GM20000 (cell line): Measurements from ENCODE around the gene NR1D2.

ENCODE experiments used
- DNase-seq: peaks from one replicate; pipeline ENCODE4 v3.0.0; 2012; ENCODE audit warnings: low spot score
- TF ChIP-seq, protein P1 (sequence below): IDR thresholded peaks from 2 replicates; pipeline ENCODE4 v1.5.1; 2012; ENCODE audit warnings: mild to moderate bottlenecking, control low read depth; ENCODE audit errors: extremely low read depth, missing control alignments

NR1D2 gene

DNA sequence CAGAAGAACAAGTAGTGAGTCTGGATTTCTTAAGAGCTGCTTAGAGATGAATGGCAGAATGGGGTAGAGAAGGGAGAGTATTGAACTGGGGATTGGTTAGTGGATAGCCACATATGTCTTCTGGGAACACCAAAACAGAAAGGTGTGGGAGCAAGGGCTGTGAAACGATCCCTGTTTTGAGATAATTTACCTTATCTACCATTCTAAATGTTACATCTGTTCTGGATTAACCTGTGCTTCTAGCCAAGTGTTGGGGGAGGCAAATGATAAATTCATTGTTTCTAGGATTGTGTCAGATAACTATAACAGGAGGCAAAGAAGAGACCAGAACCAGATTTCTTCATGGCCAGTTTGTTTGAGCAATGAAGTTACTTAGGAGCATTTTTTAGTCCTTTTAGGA lies 8.4 kb downstream of the NR1D2 start:
- DNase-seq: no peak
- TF ChIP-seq, protein P1, sequence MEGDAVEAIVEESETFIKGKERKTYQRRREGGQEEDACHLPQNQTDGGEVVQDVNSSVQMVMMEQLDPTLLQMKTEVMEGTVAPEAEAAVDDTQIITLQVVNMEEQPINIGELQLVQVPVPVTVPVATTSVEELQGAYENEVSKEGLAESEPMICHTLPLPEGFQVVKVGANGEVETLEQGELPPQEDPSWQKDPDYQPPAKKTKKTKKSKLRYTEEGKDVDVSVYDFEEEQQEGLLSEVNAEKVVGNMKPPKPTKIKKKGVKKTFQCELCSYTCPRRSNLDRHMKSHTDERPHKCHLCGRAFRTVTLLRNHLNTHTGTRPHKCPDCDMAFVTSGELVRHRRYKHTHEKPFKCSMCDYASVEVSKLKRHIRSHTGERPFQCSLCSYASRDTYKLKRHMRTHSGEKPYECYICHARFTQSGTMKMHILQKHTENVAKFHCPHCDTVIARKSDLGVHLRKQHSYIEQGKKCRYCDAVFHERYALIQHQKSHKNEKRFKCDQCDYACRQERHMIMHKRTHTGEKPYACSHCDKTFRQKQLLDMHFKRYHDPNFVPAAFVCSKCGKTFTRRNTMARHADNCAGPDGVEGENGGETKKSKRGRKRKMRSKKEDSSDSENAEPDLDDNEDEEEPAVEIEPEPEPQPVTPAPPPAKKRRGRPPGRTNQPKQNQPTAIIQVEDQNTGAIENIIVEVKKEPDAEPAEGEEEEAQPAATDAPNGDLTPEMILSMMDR: no peak

DNA sequence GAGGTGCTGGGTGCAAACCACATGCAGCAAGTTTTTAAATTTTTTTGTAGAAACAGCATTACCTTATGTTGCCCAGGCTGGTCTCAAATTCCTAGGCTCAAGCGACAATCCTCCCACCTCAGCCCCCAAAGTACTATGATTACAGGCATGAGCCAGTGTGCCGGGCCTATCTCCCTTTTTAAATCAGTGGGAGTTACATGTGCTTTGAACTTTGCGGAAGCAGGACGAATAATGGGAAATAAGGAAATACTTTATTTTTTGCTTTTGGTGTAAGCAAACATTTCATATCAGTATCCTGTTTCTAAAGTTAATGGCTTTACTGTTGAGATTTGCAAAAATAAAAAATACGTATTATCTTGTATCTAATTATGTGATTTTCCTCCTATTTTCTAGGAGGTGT lies 9.1 kb downstream of the NR1D2 start:
- no peak for DNase-seq
- TF ChIP-seq, protein P1: no peak

DNA sequence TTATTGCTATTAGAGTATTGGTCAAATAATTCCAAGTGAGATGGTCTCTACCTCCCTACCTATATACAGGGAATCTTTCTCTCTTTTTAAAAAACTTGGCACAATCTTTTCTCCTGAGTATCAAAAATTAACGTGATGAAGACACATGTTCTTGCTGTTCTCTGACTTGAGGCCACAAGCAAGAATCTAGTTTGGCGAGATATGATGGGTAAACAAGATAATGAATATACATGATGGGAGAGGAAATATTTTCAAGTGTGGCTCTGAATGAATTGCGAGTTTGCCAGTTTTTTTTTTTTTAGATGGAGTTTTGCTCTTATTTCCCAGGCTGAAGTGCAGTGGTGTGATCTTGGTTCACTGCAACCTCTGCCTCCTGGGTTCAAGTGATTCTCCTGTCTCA lies 11.6 kb downstream of the NR1D2 start:
- TF ChIP-seq, protein P1: no peak
- no peak for DNase-seq

DNA sequence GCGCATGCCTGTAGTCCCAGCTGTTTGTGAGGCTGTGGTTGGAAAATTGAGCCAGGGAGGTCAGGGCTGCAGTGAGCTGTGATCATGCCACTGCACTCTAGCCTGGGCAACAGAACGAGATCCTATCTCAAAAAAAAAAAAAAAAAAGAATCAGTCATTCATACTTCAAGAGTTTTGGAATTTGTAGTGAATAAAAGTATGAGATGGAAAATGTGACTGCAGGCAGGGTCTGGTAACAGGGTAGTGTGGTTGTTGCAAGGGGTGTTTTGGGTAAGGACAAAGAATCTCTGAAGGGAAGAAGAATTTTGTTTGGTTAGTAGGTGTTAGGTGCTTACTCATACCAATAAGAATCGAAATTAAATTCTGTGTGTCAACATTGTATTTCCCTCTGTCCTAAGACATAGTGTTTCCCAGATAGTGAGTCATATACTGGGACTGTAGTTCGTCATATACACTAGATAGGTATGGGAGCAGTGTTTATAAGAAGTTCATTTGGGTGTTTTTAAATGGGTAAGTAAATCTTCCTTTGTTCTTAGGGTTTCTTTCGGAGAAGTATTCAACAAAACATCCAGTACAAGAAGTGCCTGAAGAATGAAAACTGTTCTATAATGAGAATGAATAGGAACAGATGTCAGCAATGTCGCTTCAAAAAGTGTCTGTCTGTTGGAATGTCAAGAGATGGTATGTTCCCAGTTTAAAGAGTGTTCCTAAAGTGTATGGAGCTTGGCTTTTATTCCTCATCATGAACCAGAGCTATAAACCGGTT lies 14.2 kb downstream of the NR1D2 start:
- TF ChIP-seq, protein P1: no peak
- no peak for DNase-seq

DNA sequence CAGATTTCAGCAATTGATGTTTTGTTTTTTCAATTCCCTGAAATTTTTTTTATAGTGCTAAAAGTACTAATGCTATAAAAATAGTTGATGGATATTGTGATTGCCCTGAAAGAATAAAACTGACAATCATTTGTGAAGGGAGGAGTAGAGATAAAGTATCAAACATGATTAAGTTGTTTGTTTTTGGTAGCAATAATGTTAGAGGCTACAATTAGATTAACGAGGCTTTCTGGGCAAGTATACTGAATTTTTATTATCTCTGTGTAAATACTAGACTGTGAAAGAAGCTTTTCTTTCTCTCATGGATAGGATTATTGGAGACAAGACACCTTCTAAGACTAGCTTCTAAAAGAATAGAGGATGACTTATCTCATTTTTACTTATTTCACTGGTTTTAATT lies 15.6 kb downstream of the NR1D2 start:
- no peak for DNase-seq
- TF ChIP-seq, protein P1: no peak

DNA sequence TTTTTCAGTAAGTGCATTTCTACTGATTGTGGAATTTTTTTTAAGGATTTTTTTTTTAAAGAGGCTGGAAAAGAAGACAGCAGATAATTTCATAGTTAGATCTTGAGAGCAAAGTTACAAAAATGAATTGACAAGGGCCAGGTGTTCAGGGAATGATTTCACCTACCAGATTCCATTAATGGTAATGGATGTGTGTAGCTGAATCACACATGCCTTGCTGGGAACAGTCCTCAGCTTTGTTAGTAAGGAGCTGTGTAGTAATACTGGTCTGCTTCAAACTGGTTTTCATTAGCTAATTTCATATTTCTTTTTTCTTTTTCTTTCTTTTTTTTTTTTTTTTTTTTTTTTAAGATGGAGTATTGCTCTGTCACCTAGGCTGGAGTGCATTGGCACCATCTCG lies 16.0 kb downstream of the NR1D2 start:
- DNase-seq: no peak
- TF ChIP-seq, protein P1: no peak

DNA sequence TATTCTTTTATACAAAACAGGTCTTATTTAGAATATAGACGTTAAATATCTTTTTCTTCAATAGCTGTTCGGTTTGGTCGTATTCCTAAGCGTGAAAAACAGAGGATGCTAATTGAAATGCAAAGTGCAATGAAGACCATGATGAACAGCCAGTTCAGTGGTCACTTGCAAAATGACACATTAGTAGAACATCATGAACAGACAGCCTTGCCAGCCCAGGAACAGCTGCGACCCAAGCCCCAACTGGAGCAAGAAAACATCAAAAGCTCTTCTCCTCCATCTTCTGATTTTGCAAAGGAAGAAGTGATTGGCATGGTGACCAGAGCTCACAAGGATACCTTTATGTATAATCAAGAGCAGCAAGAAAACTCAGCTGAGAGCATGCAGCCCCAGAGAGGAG lies 16.8 kb downstream of the NR1D2 start:
- TF ChIP-seq, protein P1: no peak
- no peak for DNase-seq
